Esophagus muscularis mucosa (tissue), 4 donors: ENCODE results near the gene IRX5.

Experiments used
- CTCF ChIP-seq, 3 experiments: fragments of 200-600 bp in 2 of 3; fragments of 450-650 bp in 1 of 3; sonication (generic) in 2 of 3; IDR thresholded peaks; one replicate each; pipeline ENCODE4 v1.5.1; 2017 to 2019; ENCODE audit warnings: antibody characterized with exemption in 3 of 3, mild to moderate bottlenecking in 2 of 3, moderate library complexity in 1 of 3
- EP300 ChIP-seq: sonication (generic); formaldehyde crosslinking; IDR thresholded peaks from one replicate; pipeline ENCODE4 v1.6.1; 2017; ENCODE audit warnings: antibody characterized with exemption
- POLR2A ChIP-seq: fragments of 450-650 bp; IDR thresholded peaks from one replicate; pipeline ENCODE4 v1.6.1; 2017; ENCODE audit warnings: antibody characterized with exemption, moderate library complexity, mild to moderate bottlenecking, low read depth
- POLR2AphosphoS5 ChIP-seq, 2 donors: sonication (generic); formaldehyde crosslinking; IDR thresholded peaks; one replicate each; pipeline ENCODE4 v1.6.1; 2017; ENCODE audit warnings: antibody characterized with exemption in 2 of 2

- TF ChIP-seq CTCF (IDR thresholded peaks at IDR 0.05): no peak
- TF ChIP-seq POLR2A: no peak
- TF ChIP-seq POLR2AphosphoS5 (IDR thresholded peaks at IDR 0.05): no peak
- TF ChIP-seq EP300: no peak
These were observed 37.3 kb downstream of the IRX5 start for GRCh38 chr16:54968011-54968410.
